ENCODE data around the gene PCTP.

The PCTP gene

GRCh38 chr17:55727920-55728319 is 22.9 kb upstream of the PCTP start:
- no peak for DNase-seq (ENCODE audit: low spot score)

- DNase-seq (ENCODE audit: low spot score): no peak
Observed at GRCh38 chr17:55728361-55728760, 22.5 kb upstream of the PCTP start.

GRCh38 chr17:55728833-55729232 is 22.0 kb upstream of the PCTP start:
- no peak for DNase-seq (ENCODE audit: low spot score)

GRCh38 chr17:55729484-55729883 is 21.4 kb upstream of the PCTP start:
- no peak for DNase-seq (ENCODE audit: low spot score)

- no peak for DNase-seq (ENCODE audit: low spot score)
Observed at GRCh38 chr17:55730380-55730779, 20.5 kb upstream of the PCTP start.

GRCh38 chr17:55730808-55731207 is 20.0 kb upstream of the PCTP start:
- DNase-seq (ENCODE audit: low spot score): no peak

GRCh38 chr17:55731586-55732250 is 19.1 kb upstream of the PCTP start:
- DNase-seq (ENCODE audit: low spot score): no peak

GRCh38 chr17:55734128-55734781 is 16.6 kb upstream of the PCTP start:
- no peak for DNase-seq (ENCODE audit: low spot score)

GRCh38 chr17:55735731-55736405 is 15.0 kb upstream of the PCTP start:
- no peak for DNase-seq (ENCODE audit: low spot score)

- DNase-seq (ENCODE audit: low spot score): no peak
Observed at GRCh38 chr17:55737976-55738501, 12.8 kb upstream of the PCTP start.

- DNase-seq (ENCODE audit: low spot score): no peak
Observed at GRCh38 chr17:55740511-55741355, 10.1 kb upstream of the PCTP start.

GRCh38 chr17:55741356-55741700 is 9.5 kb upstream of the PCTP start:
- DNase-seq (ENCODE audit: low spot score): no peak

GRCh38 chr17:55742272-55743102 is 8.4 kb upstream of the PCTP start:
- no peak for DNase-seq (ENCODE audit: low spot score)

- no peak for DNase-seq (ENCODE audit: low spot score)
Observed at GRCh38 chr17:55743103-55743679, 7.7 kb upstream of the PCTP start.

GRCh38 chr17:55745258-55745657 is 5.6 kb upstream of the PCTP start:
- DNase-seq (ENCODE audit: low spot score): no peak

- DNase-seq (ENCODE audit: low spot score): no peak
Observed at GRCh38 chr17:55746466-55746865, 4.4 kb upstream of the PCTP start.

- DNase-seq (ENCODE audit: low spot score): no peak
Observed at GRCh38 chr17:55747209-55747608, 3.6 kb upstream of the PCTP start.

GRCh38 chr17:55748841-55749240 is 2.0 kb upstream of the PCTP start:
- no peak for DNase-seq (ENCODE audit: low spot score)

GRCh38 chr17:55749985-55750384 is 866 bp upstream of the PCTP start:
- no peak for DNase-seq (ENCODE audit: low spot score)

- no peak for DNase-seq (ENCODE audit: low spot score)
Observed at GRCh38 chr17:55751720-55752250, 934 bp downstream of the PCTP start.

- no peak for DNase-seq (ENCODE audit: low spot score)
Observed at GRCh38 chr17:55756689-55757088, 5.8 kb downstream of the PCTP start.
